K562 (cell line): ENCODE results near the gene CACNA1C. TPM values are rescaled to one million over a fixed set of nuclear protein-coding genes. Genes with fewer than 3 reads are reported as not detected.

Source experiments
- ATAC-seq: fragments of 200-7000 bp; cut with Tn5 transposase; 3 replicates; pipeline ENCODE4 v1.9.1; 2020; ENCODE audit warnings: moderate library complexity
- BruUV-seq: library from RNA; stranded (reverse); fragments of 400-500 nt; replicated peaks from 2 replicates; lab custom pipeline; 2021; lab: Mats Ljungman, UMichigan
- CTCF ChIA-PET: fragments of 300-600 bp; formaldehyde crosslinking; extraction: SDS; loops from one replicate; lab custom pipeline; 2021; ENCODE audit warnings: low intra/inter-chr PET ratio; lab: Yijun Ruan, JAX
- POLR2A ChIA-PET: fragments of 300-600, 350-650 bp; sonication (Branson Sonifier 250); formaldehyde crosslinking; extraction: SDS; loops from one replicate; lab custom pipeline; 2021; ENCODE audit warnings: antibody characterized with exemption, inconsistent platforms; lab: Yijun Ruan, JAX
- DNase-seq, 4 experiments: peaks; one replicate each; pipeline versions ENCODE4 v3.0.0 to v3.0.0-alpha.2; 2011 to 2018; ENCODE audit warnings: low spot score in 3 of 4, mixed read lengths in 3 of 4; ENCODE audit errors: extremely low read depth in 1 of 4
- FAIRE-seq: peaks from 2 replicates; lab custom pipeline; 2011; peaks lifted over from hg19 to GRCh38; lab: Jason Lieb, UNC
- H2AFZ ChIP-seq: 2 replicates; pipeline ENCODE4 v1.6.0; 2011; ENCODE audit warnings: low read depth, low read length, control low read depth, inconsistent platforms
- H3K27ac ChIP-seq: fragments of 200-600 bp; 3 replicates; pipeline ENCODE4 v1.8.0; 2011; ENCODE audit warnings: low read depth, mild to moderate bottlenecking, control low read depth, inconsistent platforms, low read length, moderate library complexity, mixed read lengths; ENCODE audit errors: extremely low read depth
- H3K27me3 ChIP-seq, 2 experiments: fragments of 300-600 bp in 1 of 2; 2 replicates in 1 of 2; 3 replicates in 1 of 2; pipeline versions ENCODE4 v1.6.0 to v1.8.0; 2011; ENCODE audit warnings: inconsistent platforms in 2 of 2, low read length in 2 of 2, mild to moderate bottlenecking in 1 of 2, mixed read lengths in 1 of 2, moderate library complexity in 1 of 2; ENCODE audit not compliant: control insufficient read depth in 2 of 2, insufficient read depth in 2 of 2
- H3K36me3 ChIP-seq: fragments of 300-600 bp; 3 replicates; pipeline ENCODE4 v1.8.0; 2011; ENCODE audit warnings: mild to moderate bottlenecking, low read length, inconsistent platforms; ENCODE audit not compliant: control insufficient read depth, insufficient read depth
- H3K4me1 ChIP-seq, 2 experiments: fragments of 200-600 bp in 1 of 2; replicated peaks in 1 of 2; 2 replicates in 1 of 2; 3 replicates in 1 of 2; pipeline versions ENCODE4 v1.5.1 to v1.8.0; 2011; ENCODE audit warnings: inconsistent platforms in 2 of 2, low read length in 2 of 2, mild to moderate bottlenecking in 1 of 2, mixed read lengths in 1 of 2, moderate library complexity in 1 of 2; ENCODE audit not compliant: control insufficient read depth in 2 of 2, insufficient read depth in 2 of 2
- H3K4me2 ChIP-seq: 2 replicates; pipeline ENCODE4 v1.6.1; 2011; ENCODE audit warnings: low read length, control low read depth, inconsistent platforms, mixed read lengths; ENCODE audit not compliant: insufficient read depth
- H3K4me3 ChIP-seq: fragments of 200-600 bp; sonication (generic), shearing (Covaris generic); 2 replicates; pipeline ENCODE4 v1.5.1; 2016; ENCODE audit warnings: control low read depth, inconsistent platforms
- H3K79me2 ChIP-seq: fragments of 200-600 bp; 3 replicates; pipeline ENCODE4 v1.8.0; 2011; ENCODE audit warnings: low read length, inconsistent platforms; ENCODE audit not compliant: control insufficient read depth, insufficient read depth
- H3K9ac ChIP-seq, 2 experiments: 2 replicates each; pipeline versions ENCODE4 v1.6.0 to v1.6.1; 2011; ENCODE audit warnings: low read depth in 2 of 2, low read length in 2 of 2, control low read depth in 1 of 2, inconsistent platforms in 1 of 2, mild to moderate bottlenecking in 1 of 2, mixed read lengths in 1 of 2; ENCODE audit not compliant: insufficient read depth in 1 of 2
- H3K9me1 ChIP-seq: one replicate; pipeline ENCODE4 v1.6.0; 2011; ENCODE audit warnings: inconsistent platforms, mild to moderate bottlenecking, low read length, moderate library complexity; ENCODE audit not compliant: control insufficient read depth, insufficient read depth
- H3K9me3 ChIP-seq: replicated peaks from 2 replicates; pipeline ENCODE4 v1.5.1; 2011; ENCODE audit warnings: low read depth, low read length, inconsistent platforms; ENCODE audit not compliant: control insufficient read depth, insufficient read depth
- H4K20me1 ChIP-seq: replicated peaks from 2 replicates; pipeline ENCODE4 v1.6.1; 2011; ENCODE audit warnings: low read length, inconsistent platforms, mixed read lengths; ENCODE audit not compliant: control insufficient read depth, insufficient read depth
- CHD1 ChIP-seq: fragments of 200-600 bp; sonication (generic); IDR thresholded peaks from one replicate; pipeline ENCODE4 v1.6.1; 2012; ENCODE audit warnings: mild to moderate bottlenecking, moderate library complexity, low read length, inconsistent platforms
- CREB1 ChIP-seq, 2 experiments: sonication (generic) in 1 of 2; formaldehyde crosslinking in 1 of 2; IDR thresholded peaks; 2 replicates each; pipeline versions ENCODE4 v1.6.1 to v1.8.0; 2012 to 2022; ENCODE audit warnings: inconsistent platforms in 1 of 2, mild to moderate bottlenecking in 1 of 2, missing genetic modification reagents in 1 of 2, moderate library complexity in 1 of 2
- KHSRP ChIP-seq: fragments of 450-650 bp; IDR thresholded peaks from 2 replicates; pipeline ENCODE4 v1.6.1; 2017
- MCM7 ChIP-seq, 2 experiments: fragments of 450-650 bp; IDR thresholded peaks; 2 replicates each; pipeline ENCODE4 v1.6.1; 2016 to 2018
- MED1 ChIP-seq: sonication (generic); formaldehyde crosslinking; IDR thresholded peaks from 2 replicates; pipeline ENCODE4 v1.8.1; 2023; ENCODE audit warnings: missing genetic modification reagents, borderline replicate concordance
- MTA1 ChIP-seq: fragments of 450-650 bp; IDR thresholded peaks from 2 replicates; pipeline ENCODE4 v1.6.1; 2017; ENCODE audit warnings: borderline replicate concordance
- MXI1 ChIP-seq: IDR thresholded peaks from 2 replicates; pipeline ENCODE4 v1.6.1; 2011; ENCODE audit warnings: low read depth, mild to moderate bottlenecking, improper control_type of control experiment, low read length
- NFYB ChIP-seq: IDR thresholded peaks from 2 replicates; pipeline ENCODE4 v1.6.1; 2011; ENCODE audit warnings: mild to moderate bottlenecking, moderate library complexity; ENCODE audit not compliant: insufficient read length; ENCODE audit errors: extremely low read depth
- RBM17 ChIP-seq: fragments of 200-400 bp; formaldehyde crosslinking; IDR thresholded peaks from 2 replicates; pipeline ENCODE4 v1.6.1; 2017; ENCODE audit warnings: low read depth, mild to moderate bottlenecking, low read length, borderline replicate concordance
- RBM39 ChIP-seq: fragments of 200-400 bp; formaldehyde crosslinking; optimal IDR thresholded peaks from 2 replicates; pipeline ENCODE3; 2018; ENCODE audit warnings: low read depth, low read length
- SAP30 ChIP-seq: fragments of 200-600 bp; sonication (generic); IDR thresholded peaks from 2 replicates; pipeline ENCODE4 v1.6.1; 2012; ENCODE audit warnings: borderline replicate concordance, low read depth, mild to moderate bottlenecking, moderate library complexity, low read length, control low read depth, inconsistent platforms; ENCODE audit not compliant: insufficient read depth, poor library complexity, severe bottlenecking
- SMC3 ChIP-seq: conservative IDR thresholded peaks from 2 replicates; pipeline ENCODE4 v1.6.1; 2011; ENCODE audit warnings: low read depth, low read length, improper control_type of control experiment; ENCODE audit not compliant: insufficient read depth
- U2AF1 ChIP-seq: fragments of 200-400 bp; formaldehyde crosslinking; optimal IDR thresholded peaks from 2 replicates; pipeline ENCODE3; 2017; ENCODE audit warnings: mild to moderate bottlenecking, low read depth, low read length, moderate library complexity
- ZNF253 ChIP-seq: fragments of 250-450 bp; sonication (Bioruptor Pico); conservative IDR thresholded peaks from 2 replicates; pipeline ENCODE4 v1.6.1; 2021; ENCODE audit warnings: mild to moderate bottlenecking
- ZNF586 ChIP-seq: fragments of 450-650 bp; formaldehyde crosslinking; conservative IDR thresholded peaks from 2 replicates; pipeline ENCODE4 v1.4.0; 2020; ENCODE audit warnings: mild to moderate bottlenecking, moderate library complexity
- ZNF696 ChIP-seq: fragments of 250-450 bp; sonication (Bioruptor Pico); conservative IDR thresholded peaks from 2 replicates; pipeline ENCODE4 v1.4.0; 2020; ENCODE audit warnings: mild to moderate bottlenecking, moderate library complexity
- ZNF785 ChIP-seq: fragments of 250-450 bp; sonication (Bioruptor Pico); IDR thresholded peaks from 2 replicates; pipeline ENCODE4 v1.4.0; 2020; ENCODE audit warnings: mild to moderate bottlenecking
- WGBS: fragments of 100-300 bp; shearing (Covaris generic); methylation state at CpG from one replicate; pipeline ENCODE4 v1.1.6; 2016; ENCODE audit warnings: low coverage, mixed read lengths; ENCODE audit not compliant: insufficient coverage; ENCODE audit errors: missing lambda C conversion rate; 5-methylcytosine and 5-hydroxymethylcytosine counted together
- in situ Hi-C: fragments of 300-500 bp; cut with MboI; formaldehyde crosslinking; loops from 4 replicates; pipeline ENCODE4 v1.15.0; 2018; ENCODE audit warnings: inconsistent platforms, mixed read lengths
- intact Hi-C: fragments of 100-400 bp; cut with micrococcal nuclease; formaldehyde crosslinking; loops from 2 replicates; pipeline ENCODE4 v1.14.2; 2022
- polyA plus RNA-seq, 8 experiments: library from polyadenylated mRNA; depleted of rRNA in 4 of 8; stranded (reverse) in 5 of 8; unstranded in 3 of 8; fragments of >200 nt; fragmentation: Nextera tagmentation in 2 of 8; fragmentation: Illumina TruSeq in 1 of 8; extraction: Ambion mirVana in 2 of 8; extraction: Trizol in 1 of 8; gene quantifications; 2 replicates each; pipeline versions ENCODE4 v1.2.1 to v1.2.3, GENCODE V29; 2011 to 2014; ENCODE audit warnings: inconsistent platforms in 1 of 8, missing spikeins in 1 of 8
- total RNA-seq, 7 experiments: library from RNA; depleted of rRNA in 6 of 7; stranded (reverse); fragments of >200 nt in 6 of 7; fragmentation: Illumina TruSeq in 2 of 7; extraction: Trizol in 2 of 7; gene quantifications; 2 replicates each; pipeline versions ENCODE4 v1.2.1 to v1.2.3, GENCODE V29; 2011 to 2021; ENCODE audit warnings: low replicate concordance in 1 of 7
- TF ChIP-seq, protein P1 (sequence below): fragments of 250-450 bp; sonication (Bioruptor Pico); IDR thresholded peaks from 2 replicates; pipeline ENCODE4 v1.4.0; 2020

The CACNA1C gene
- total and polyA plus RNA-seq, 9 of the 15 experiments (the other 6 are each of a cell fraction or from before 2014, with no cell fraction given), result not detected

DNA sequence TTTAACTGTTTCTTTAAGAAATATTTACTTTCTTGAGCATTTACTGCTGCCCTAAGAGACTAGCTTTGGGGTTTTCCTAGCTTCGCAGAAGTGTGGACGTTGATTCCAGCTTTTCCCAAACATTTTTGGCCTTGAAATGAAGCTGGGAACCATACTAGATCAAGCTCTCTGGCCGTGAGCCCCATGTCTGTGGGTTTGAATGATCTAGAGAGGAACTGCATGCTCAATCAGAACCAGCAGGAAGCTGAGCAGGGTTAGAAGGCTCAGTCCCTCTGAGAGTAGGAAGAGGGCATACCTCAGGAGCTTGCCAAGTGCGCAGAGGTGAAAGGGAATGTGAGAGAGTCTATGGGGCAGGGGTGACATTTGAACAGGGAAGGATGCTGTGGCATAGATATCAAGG, 292.1 kb downstream of the CACNA1C start (continued):
- TF ChIP-seq ZNF696 (CRISPR knock-in tag), result no peak

DNA sequence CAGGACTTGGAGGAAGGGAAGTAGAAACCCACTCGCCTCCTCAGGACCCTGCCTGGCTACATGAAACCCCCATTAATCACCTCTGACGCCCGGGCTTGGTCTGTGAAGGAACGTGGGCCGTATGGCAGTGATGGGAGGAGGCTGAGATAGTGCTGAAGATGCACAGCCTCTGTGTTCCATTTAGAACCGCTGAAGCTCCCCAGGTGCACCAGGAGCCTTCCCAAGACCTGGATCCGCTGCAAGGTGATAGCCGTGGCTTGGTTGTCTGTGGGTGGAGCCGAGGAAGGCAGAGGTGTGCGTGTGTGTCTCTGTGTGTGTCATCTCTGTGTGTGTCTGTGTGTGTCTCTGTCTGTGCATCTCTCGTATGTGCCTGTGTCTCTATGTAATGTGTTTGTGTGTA, 293.1 kb downstream of the CACNA1C start:
- Histone ChIP-seq H3K4me1 (no peaks in the 10 kb centered on the region), H3K27me3 (peaks cover 0 to 25% of the 10 kb centered on the region in 2 experiments; a peak in 3 of 5 replicates), H4K20me1 (no peaks in the 10 kb centered on the region), H3K79me2 (no peaks in the 10 kb centered on the region), H3K36me3 (no peaks in the 10 kb centered on the region), H3K9me3 (no peaks in the 10 kb centered on the region), H3K27ac (no peak overlapping the region), H3K9ac (no peak overlapping the region), H3K9me1 (no peaks in the 10 kb centered on the region), H2AFZ (no peak overlapping the region), H3K4me2 (no peak overlapping the region), H3K4me3 (no peak overlapping the region)
- WGBS, result 0% methylated on average over 8 of the region's 11 CpGs
- BruUV-seq, result no TSS peak
- ATAC-seq, result no peak
- FAIRE-seq, result no peak
- intact Hi-C loops, result no loop called here
- ChIA-PET CTCF (no interaction called here), POLR2A (no interaction called here)
- DNase-seq, result no peak
- in situ Hi-C loops, result no loop called here
- TF ChIP-seq RBM17, result no peak
- TF ChIP-seq SMC3, result no peak
- TF ChIP-seq CHD1, result no peak
- TF ChIP-seq CREB1 (IDR thresholded peaks at IDR 0.05), result no peak
- no peak for TF ChIP-seq CREB1 (CRISPR knock-in tag; IDR thresholded peaks at IDR 0.05)
- TF ChIP-seq MTA1, result no peak
- no peak for TF ChIP-seq NFYB
- no peak for TF ChIP-seq MED1 (CRISPR knock-in tag)
- no peak for TF ChIP-seq ZNF785
- no peak for TF ChIP-seq SAP30
- TF ChIP-seq ZNF586 (CRISPR knock-in tag), result no peak
- no peak for TF ChIP-seq MXI1
- TF ChIP-seq, protein P1, sequence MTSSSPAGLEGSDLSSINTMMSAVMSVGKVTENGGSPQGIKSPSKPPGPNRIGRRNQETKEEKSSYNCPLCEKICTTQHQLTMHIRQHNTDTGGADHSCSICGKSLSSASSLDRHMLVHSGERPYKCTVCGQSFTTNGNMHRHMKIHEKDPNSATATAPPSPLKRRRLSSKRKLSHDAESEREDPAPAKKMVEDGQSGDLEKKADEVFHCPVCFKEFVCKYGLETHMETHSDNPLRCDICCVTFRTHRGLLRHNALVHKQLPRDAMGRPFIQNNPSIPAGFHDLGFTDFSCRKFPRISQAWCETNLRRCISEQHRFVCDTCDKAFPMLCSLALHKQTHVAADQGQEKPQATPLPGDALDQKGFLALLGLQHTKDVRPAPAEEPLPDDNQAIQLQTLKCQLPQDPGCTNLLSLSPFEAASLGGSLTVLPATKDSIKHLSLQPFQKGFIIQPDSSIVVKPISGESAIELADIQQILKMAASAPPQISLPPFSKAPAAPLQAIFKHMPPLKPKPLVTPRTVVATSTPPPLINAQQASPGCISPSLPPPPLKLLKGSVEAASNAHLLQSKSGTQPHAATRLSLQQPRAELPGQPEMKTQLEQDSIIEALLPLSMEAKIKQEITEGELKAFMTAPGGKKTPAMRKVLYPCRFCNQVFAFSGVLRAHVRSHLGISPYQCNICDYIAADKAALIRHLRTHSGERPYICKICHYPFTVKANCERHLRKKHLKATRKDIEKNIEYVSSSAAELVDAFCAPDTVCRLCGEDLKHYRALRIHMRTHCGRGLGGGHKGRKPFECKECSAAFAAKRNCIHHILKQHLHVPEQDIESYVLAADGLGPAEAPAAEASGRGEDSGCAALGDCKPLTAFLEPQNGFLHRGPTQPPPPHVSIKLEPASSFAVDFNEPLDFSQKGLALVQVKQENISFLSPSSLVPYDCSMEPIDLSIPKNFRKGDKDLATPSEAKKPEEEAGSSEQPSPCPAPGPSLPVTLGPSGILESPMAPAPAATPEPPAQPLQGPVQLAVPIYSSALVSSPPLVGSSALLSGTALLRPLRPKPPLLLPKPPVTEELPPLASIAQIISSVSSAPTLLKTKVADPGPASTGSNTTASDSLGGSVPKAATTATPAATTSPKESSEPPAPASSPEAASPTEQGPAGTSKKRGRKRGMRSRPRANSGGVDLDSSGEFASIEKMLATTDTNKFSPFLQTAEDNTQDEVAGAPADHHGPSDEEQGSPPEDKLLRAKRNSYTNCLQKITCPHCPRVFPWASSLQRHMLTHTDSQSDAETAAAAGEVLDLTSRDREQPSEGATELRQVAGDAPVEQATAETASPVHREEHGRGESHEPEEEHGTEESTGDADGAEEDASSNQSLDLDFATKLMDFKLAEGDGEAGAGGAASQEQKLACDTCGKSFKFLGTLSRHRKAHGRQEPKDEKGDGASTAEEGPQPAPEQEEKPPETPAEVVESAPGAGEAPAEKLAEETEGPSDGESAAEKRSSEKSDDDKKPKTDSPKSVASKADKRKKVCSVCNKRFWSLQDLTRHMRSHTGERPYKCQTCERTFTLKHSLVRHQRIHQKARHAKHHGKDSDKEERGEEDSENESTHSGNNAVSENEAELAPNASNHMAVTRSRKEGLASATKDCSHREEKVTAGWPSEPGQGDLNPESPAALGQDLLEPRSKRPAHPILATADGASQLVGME, result no peak
- TF ChIP-seq ZNF253 (CRISPR knock-in tag), result no peak
- TF ChIP-seq RBM39, result no peak
- TF ChIP-seq U2AF1, result no peak
- no peak for TF ChIP-seq KHSRP
- no peak for TF ChIP-seq MCM7 (IDR thresholded peaks at IDR 0.05)
